ENCODE data around the gene CAMK1D.

CAMK1D gene

DNA sequence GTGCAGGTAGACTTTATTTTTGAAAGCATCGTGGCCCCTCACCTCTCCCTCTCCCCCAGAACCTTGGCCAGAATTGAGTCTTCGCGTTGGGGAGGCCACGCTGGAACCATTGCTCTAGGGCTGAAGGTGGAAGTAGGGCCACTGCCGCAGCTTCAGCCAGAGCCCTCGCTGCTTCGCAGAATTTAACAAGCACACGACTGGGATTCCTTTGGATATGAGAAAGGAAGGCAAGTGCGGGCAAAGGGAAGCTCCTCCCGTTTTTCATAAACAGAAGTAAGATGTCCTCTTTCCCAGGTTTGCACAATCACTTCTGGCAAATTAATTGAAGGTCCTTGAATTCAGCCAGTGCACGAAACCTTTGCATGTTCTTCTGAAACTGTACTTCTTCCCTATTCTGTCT lies 484.1 kb downstream of the CAMK1D start:
- no peak overlapping the region for H3K27ac ChIP-seq (ENCODE audit: low read length)
- H3K9me2 ChIP-seq (replicated peaks; ENCODE audit: insufficient read depth, low read length) = no peaks in the 10 kb centered on the region
- no peak overlapping the region for H2AFZ ChIP-seq (ENCODE audit: low read length)
- H3K4me1 ChIP-seq (ENCODE audit: low read length) = no peaks in the 10 kb centered on the region
- no peak overlapping the region for H3K9ac ChIP-seq (ENCODE audit: low read length)
- H3K4me3 ChIP-seq (ENCODE audit: low read length) = no peak overlapping the region
- no peak overlapping the region for H3K4me2 ChIP-seq (ENCODE audit: low read depth, low read length)
- H3K79me2 ChIP-seq (ENCODE audit: low read length) = no peaks in the 10 kb centered on the region
- no peaks in the 10 kb centered on the region for H3F3A ChIP-seq (ENCODE audit: insufficient read depth, low read length)
- no peak for DNase-seq
- H4K20me1 ChIP-seq (ENCODE audit: insufficient read depth, low read length) = no peaks in the 10 kb centered on the region
- H3K9me3 ChIP-seq (replicated peaks; ENCODE audit: insufficient read depth, low read length) = no peaks in the 10 kb centered on the region
- no peaks in the 10 kb centered on the region for H3K36me3 ChIP-seq (replicated peaks; ENCODE audit: insufficient read depth, low read length)
- TF ChIP-seq, protein P1, sequence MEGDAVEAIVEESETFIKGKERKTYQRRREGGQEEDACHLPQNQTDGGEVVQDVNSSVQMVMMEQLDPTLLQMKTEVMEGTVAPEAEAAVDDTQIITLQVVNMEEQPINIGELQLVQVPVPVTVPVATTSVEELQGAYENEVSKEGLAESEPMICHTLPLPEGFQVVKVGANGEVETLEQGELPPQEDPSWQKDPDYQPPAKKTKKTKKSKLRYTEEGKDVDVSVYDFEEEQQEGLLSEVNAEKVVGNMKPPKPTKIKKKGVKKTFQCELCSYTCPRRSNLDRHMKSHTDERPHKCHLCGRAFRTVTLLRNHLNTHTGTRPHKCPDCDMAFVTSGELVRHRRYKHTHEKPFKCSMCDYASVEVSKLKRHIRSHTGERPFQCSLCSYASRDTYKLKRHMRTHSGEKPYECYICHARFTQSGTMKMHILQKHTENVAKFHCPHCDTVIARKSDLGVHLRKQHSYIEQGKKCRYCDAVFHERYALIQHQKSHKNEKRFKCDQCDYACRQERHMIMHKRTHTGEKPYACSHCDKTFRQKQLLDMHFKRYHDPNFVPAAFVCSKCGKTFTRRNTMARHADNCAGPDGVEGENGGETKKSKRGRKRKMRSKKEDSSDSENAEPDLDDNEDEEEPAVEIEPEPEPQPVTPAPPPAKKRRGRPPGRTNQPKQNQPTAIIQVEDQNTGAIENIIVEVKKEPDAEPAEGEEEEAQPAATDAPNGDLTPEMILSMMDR (IDR thresholded peaks at IDR 0.05; ENCODE audit: low read length) = no peak
- TF ChIP-seq EZH2phosphoT487 (IDR thresholded peaks at IDR 0.05; ENCODE audit: low read length) (no peak), EZH2 (optimal IDR thresholded peaks at IDR 0.05; ENCODE audit: low read depth, low read length) (no peak)
- H3K27me3 ChIP-seq (replicated peaks; ENCODE audit: insufficient read depth, low read length) = no peaks in the 10 kb centered on the region

DNA sequence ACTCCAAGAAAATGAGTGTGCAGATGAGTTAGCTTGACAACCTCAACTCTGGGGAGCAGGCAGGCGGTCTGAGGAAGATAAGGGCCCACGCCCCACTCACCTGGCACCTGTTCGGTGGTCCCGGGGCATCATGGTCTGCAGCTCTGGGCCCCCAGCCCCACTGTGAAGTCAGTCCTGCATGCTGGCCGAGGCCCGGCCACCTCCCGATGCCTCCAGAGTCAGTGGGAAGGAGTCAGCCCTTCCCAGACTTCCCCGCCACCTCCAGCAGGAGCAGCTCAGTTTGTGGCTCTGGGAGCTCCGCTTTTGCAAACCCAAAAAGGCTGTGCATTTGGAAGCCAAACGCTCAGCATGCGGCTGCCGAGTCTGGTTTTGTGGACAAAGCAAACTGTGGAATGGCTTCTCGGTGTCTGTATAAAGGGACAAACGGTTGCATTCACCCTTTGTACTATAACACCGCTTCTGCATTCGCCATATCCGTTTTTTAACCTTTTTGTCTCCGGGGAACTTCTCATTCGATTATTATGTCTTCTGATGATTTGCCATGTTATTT lies 484.8 kb downstream of the CAMK1D start:
- TF ChIP-seq EZH2 (optimal IDR thresholded peaks at IDR 0.05; ENCODE audit: low read depth, low read length) = no peak
- TF ChIP-seq, protein P1 (IDR thresholded peaks at IDR 0.05; ENCODE audit: low read length) = no peak
- no peak for TF ChIP-seq EZH2phosphoT487 (IDR thresholded peaks at IDR 0.05; ENCODE audit: low read length)
- no peak overlapping the region for H3K4me3 ChIP-seq (ENCODE audit: low read length)
- H3F3A ChIP-seq (ENCODE audit: insufficient read depth, low read length) = no peaks in the 10 kb centered on the region
- H3K4me2 ChIP-seq (ENCODE audit: low read depth, low read length) = no peak overlapping the region
- no peaks in the 10 kb centered on the region for H3K9me2 ChIP-seq (replicated peaks; ENCODE audit: insufficient read depth, low read length)
- H3K9me3 ChIP-seq (replicated peaks; ENCODE audit: insufficient read depth, low read length) = no peaks in the 10 kb centered on the region
- H3K9ac ChIP-seq (ENCODE audit: low read length) = no peak overlapping the region
- no peaks in the 10 kb centered on the region for H3K36me3 ChIP-seq (replicated peaks; ENCODE audit: insufficient read depth, low read length)
- H3K4me1 ChIP-seq (ENCODE audit: low read length) = no peaks in the 10 kb centered on the region
- no peaks in the 10 kb centered on the region for H3K27me3 ChIP-seq (replicated peaks; ENCODE audit: insufficient read depth, low read length)
- no peak overlapping the region for H2AFZ ChIP-seq (ENCODE audit: low read length)
- H4K20me1 ChIP-seq (ENCODE audit: insufficient read depth, low read length) = no peaks in the 10 kb centered on the region
- H3K79me2 ChIP-seq (ENCODE audit: low read length) = no peaks in the 10 kb centered on the region
- no peak overlapping the region for H3K27ac ChIP-seq (ENCODE audit: low read length)
- DNase-seq = no peak

DNA sequence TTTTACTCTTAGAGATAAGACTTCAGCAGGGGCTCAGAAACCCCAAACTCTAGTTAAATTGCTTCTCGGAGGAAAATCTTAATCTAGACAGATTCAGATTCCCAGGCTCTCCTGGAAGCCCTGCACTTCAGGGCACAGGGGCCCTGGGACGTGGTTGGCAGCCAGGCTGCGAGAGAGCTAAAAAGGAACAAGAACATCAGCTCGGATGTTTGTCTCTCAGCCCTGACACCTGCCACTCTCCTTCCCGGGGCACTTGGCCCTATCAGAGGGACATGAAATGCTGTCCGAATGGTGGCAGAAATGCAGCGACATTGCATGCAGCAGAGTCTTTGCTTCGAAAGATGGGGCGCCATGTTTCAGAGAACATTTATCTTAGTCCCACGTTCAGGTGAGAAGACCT lies 485.4 kb downstream of the CAMK1D start:
- no peaks in the 10 kb centered on the region for H3K9me3 ChIP-seq (replicated peaks; ENCODE audit: insufficient read depth, low read length)
- H3K4me3 ChIP-seq (ENCODE audit: low read length) = no peak overlapping the region
- no peaks in the 10 kb centered on the region for H3K36me3 ChIP-seq (replicated peaks; ENCODE audit: insufficient read depth, low read length)
- no peaks in the 10 kb centered on the region for H4K20me1 ChIP-seq (ENCODE audit: insufficient read depth, low read length)
- H3K79me2 ChIP-seq (ENCODE audit: low read length) = no peaks in the 10 kb centered on the region
- no peaks in the 10 kb centered on the region for H3K27me3 ChIP-seq (replicated peaks; ENCODE audit: insufficient read depth, low read length)
- no peak overlapping the region for H2AFZ ChIP-seq (ENCODE audit: low read length)
- H3K9me2 ChIP-seq (replicated peaks; ENCODE audit: insufficient read depth, low read length) = no peaks in the 10 kb centered on the region
- TF ChIP-seq, protein P1 (IDR thresholded peaks at IDR 0.05; ENCODE audit: low read length) = no peak
- TF ChIP-seq EZH2phosphoT487 (IDR thresholded peaks at IDR 0.05; ENCODE audit: low read length) (no peak), EZH2 (optimal IDR thresholded peaks at IDR 0.05; ENCODE audit: low read depth, low read length) (no peak)
- H3K4me2 ChIP-seq (ENCODE audit: low read depth, low read length) = no peak overlapping the region
- DNase-seq = no peak
- H3K9ac ChIP-seq (ENCODE audit: low read length) = no peak overlapping the region
- H3F3A ChIP-seq (ENCODE audit: insufficient read depth, low read length) = no peaks in the 10 kb centered on the region
- no peaks in the 10 kb centered on the region for H3K4me1 ChIP-seq (ENCODE audit: low read length)
- H3K27ac ChIP-seq (ENCODE audit: low read length) = no peak overlapping the region
